Transverse colon (tissue), 3 donors: Measurements from ENCODE around the gene MLLT1.

Experiments used
- CTCF ChIP-seq, 5 experiments: fragments of 200-600 bp in 3 of 5; fragments of 450-650 bp in 2 of 5; sonication (generic) in 3 of 5; IDR thresholded peaks; 1 replicate in 2 of 5; 2 replicates in 3 of 5; pipeline ENCODE4 v1.5.1; 2016 to 2017; ENCODE audit warnings: antibody characterized with exemption in 5 of 5, inconsistent platforms in 3 of 5, mild to moderate bottlenecking in 2 of 5, moderate library complexity in 1 of 5
- EP300 ChIP-seq: sonication (generic); formaldehyde crosslinking; IDR thresholded peaks from one replicate; pipeline ENCODE4 v1.6.1; 2017; ENCODE audit warnings: antibody characterized with exemption, low read depth
- POLR2A ChIP-seq: fragments of 450-650 bp; IDR thresholded peaks from one replicate; pipeline ENCODE4 v1.6.1; 2016; ENCODE audit warnings: antibody characterized with exemption, mild to moderate bottlenecking, moderate library complexity

- TF ChIP-seq POLR2A (no peak), CTCF (IDR thresholded peaks at IDR 0.05) (no peak), EP300 (no peak)
Observed at GRCh38 chr19:6229216-6229913, 50.4 kb downstream of the MLLT1 start.
